ENCODE data around the gene TMEM63A. TPM values are rescaled to one million over a fixed set of nuclear protein-coding genes. Genes with fewer than 3 reads are reported as not detected.

TMEM63A gene
- total RNA-seq, 1 donor from 2014 or later = 5.1 TPM

GRCh38 chr1:225915538-225915991 is 33.4 kb upstream of the TMEM63A start:
- H3K36me3 ChIP-seq = no peaks in the 10 kb centered on the region
- no peak overlapping the region for H3K27ac ChIP-seq
- no peaks in the 10 kb centered on the region for H3K79me2 ChIP-seq (ENCODE audit: low read depth)
- H3K4me2 ChIP-seq = no peak overlapping the region
- Mint-ChIP-seq H3K4me1 (peaks cover 24% of the 10 kb centered on the region), H3K36me3 (peaks cover 13% of the 10 kb centered on the region), H3K4me3 (peak overlapping the region; percentile 7), H3K27me3 (ENCODE audit: insufficient read depth, low read depth) (peaks cover 5% of the 10 kb centered on the region), H3K27ac (peak overlapping the region; percentile 20), H3K9me3 (no peaks in the 10 kb centered on the region)
- no peaks in the 10 kb centered on the region for H3K4me1 ChIP-seq
- no peaks in the 10 kb centered on the region for H3F3A ChIP-seq (ENCODE audit: low read depth)
- H4K20me1 ChIP-seq (ENCODE audit: low read depth) = peaks cover 3% of the 10 kb centered on the region
- TF ChIP-seq EZH2 (IDR thresholded peaks at IDR 0.05) (no peak), CTCF (IDR thresholded peaks at IDR 0.05) (no peak), EZH2phosphoT487 (IDR thresholded peaks at IDR 0.05) (no peak)
- DNase-seq (ENCODE audit: low spot score) = no peak
- peaks cover 10% of the 10 kb centered on the region for H3K27me3 ChIP-seq
- no peak overlapping the region for H2AFZ ChIP-seq (replicated peaks)
- no peaks in the 10 kb centered on the region for H3K9me3 ChIP-seq (ENCODE audit: low read depth)
- no peak overlapping the region for H3K9ac ChIP-seq
- H3K4me3 ChIP-seq = no peak overlapping the region

- Mint-ChIP-seq H3K36me3 (peaks cover 8% of the 10 kb centered on the region), H3K9me3 (no peaks in the 10 kb centered on the region), H3K27me3 (ENCODE audit: insufficient read depth, low read depth) (peaks cover 5% of the 10 kb centered on the region), H3K27ac (peak overlapping the region; percentile 50), H3K4me3 (peak overlapping the region; percentile 7), H3K4me1 (peaks cover 21% of the 10 kb centered on the region)
- H2AFZ ChIP-seq (replicated peaks) = no peak overlapping the region
- no peaks in the 10 kb centered on the region for H3K4me1 ChIP-seq
- H3K9me3 ChIP-seq (ENCODE audit: low read depth) = no peaks in the 10 kb centered on the region
- H3K79me2 ChIP-seq (ENCODE audit: low read depth) = no peaks in the 10 kb centered on the region
- no peak overlapping the region for H3K9ac ChIP-seq
- H3K4me3 ChIP-seq = no peak overlapping the region
- H3K36me3 ChIP-seq = no peaks in the 10 kb centered on the region
- H3K27me3 ChIP-seq = peaks cover 10% of the 10 kb centered on the region
- TF ChIP-seq EZH2phosphoT487 (IDR thresholded peaks at IDR 0.05) = no peak
- TF ChIP-seq EZH2 (IDR thresholded peaks at IDR 0.05) = no peak
- no peak for TF ChIP-seq CTCF (IDR thresholded peaks at IDR 0.05)
- H3K4me2 ChIP-seq = no peak overlapping the region
- H3F3A ChIP-seq (ENCODE audit: low read depth) = no peaks in the 10 kb centered on the region
- peaks cover under 1% of the 10 kb centered on the region for H4K20me1 ChIP-seq (ENCODE audit: low read depth)
- no peak for DNase-seq (ENCODE audit: low spot score)
- no peak overlapping the region for H3K27ac ChIP-seq
Measured at GRCh38 chr1:225914947-225915346, 32.8 kb upstream of the TMEM63A start.

GRCh38 chr1:225914391-225914790 is 32.2 kb upstream of the TMEM63A start:
- H3K27me3 Mint-ChIP-seq (ENCODE audit: insufficient read depth, low read depth) = peaks cover 5% of the 10 kb centered on the region
- no peak overlapping the region for H3K9ac ChIP-seq
- DNase-seq (ENCODE audit: low spot score) = no peak
- H3K4me2 ChIP-seq = no peak overlapping the region
- peaks cover 10% of the 10 kb centered on the region for H3K27me3 ChIP-seq
- peak overlapping the region; percentile 50 for H3K27ac Mint-ChIP-seq
- no peaks in the 10 kb centered on the region for H3K9me3 ChIP-seq (ENCODE audit: low read depth)
- no peaks in the 10 kb centered on the region for H3K4me1 ChIP-seq
- H2AFZ ChIP-seq (replicated peaks) = no peak overlapping the region
- no peak for TF ChIP-seq CTCF (IDR thresholded peaks at IDR 0.05)
- TF ChIP-seq EZH2 (IDR thresholded peaks at IDR 0.05) = no peak
- no peak for TF ChIP-seq EZH2phosphoT487 (IDR thresholded peaks at IDR 0.05)
- no peaks in the 10 kb centered on the region for H3K9me3 Mint-ChIP-seq
- H3K4me1 Mint-ChIP-seq = peaks cover 19% of the 10 kb centered on the region
- no peak overlapping the region for H3K4me3 ChIP-seq
- H3K27ac ChIP-seq = no peak overlapping the region
- no peaks in the 10 kb centered on the region for H3F3A ChIP-seq (ENCODE audit: low read depth)
- H3K36me3 ChIP-seq = no peaks in the 10 kb centered on the region
- no peaks in the 10 kb centered on the region for H3K79me2 ChIP-seq (ENCODE audit: low read depth)
- H3K36me3 Mint-ChIP-seq = peaks cover 4% of the 10 kb centered on the region
- no peak overlapping the region for H3K4me3 Mint-ChIP-seq
- no peaks in the 10 kb centered on the region for H4K20me1 ChIP-seq (ENCODE audit: low read depth)
